Measurements from ENCODE around the gene PLCB1.
"Not testable (repeated sequence)": the region's sequence is repeated elsewhere in the genome, so short reads cannot be mapped to it uniquely, and the experiment has no call there.

PLCB1 gene

DNA sequence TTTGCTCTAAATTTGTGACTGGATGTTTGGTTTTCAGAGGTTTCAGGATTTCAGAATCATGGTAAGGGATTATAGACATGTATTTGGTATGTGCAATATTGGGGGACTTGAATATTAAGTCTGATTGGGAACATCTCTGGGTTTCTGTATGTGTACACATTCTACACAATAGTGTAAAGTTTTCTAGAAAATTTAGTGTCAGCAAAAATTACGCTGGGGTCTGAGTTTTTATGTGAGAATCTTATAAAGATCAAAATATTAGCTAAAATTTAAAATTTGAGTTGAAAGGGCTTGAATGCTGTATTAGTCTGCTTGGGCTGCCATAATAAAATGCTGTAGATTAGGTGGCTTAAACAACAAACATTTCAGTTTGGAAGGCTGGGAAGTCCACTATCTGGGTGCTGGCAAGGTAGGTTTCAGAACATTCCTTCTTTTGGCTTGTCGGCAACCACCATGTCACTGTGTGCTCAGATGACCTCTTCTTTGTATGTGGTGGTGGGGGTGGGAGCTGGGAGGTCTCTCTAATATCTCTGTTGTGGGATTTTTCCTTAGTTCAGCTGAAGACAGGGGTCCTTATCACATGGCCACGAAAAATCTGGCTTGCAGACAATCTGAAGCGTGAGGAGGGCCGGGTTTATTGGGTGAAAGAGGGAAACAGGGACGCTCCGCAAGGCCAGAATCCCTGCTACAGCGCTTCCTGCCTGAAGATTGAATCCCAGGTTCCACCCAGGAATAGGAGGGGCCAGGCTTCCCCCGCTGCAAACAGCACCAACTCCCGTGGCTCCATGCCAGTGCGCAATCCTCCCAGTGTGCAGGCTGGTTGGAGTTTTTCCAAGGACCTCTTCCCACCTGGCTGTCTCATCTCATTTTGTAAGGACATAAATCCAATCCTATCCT lies 299.7 kb downstream of the PLCB1 start:
- in situ Hi-C loops (cut with MboI; ENCODE audit: low sequenced_read_pairs): no loop called here

DNA sequence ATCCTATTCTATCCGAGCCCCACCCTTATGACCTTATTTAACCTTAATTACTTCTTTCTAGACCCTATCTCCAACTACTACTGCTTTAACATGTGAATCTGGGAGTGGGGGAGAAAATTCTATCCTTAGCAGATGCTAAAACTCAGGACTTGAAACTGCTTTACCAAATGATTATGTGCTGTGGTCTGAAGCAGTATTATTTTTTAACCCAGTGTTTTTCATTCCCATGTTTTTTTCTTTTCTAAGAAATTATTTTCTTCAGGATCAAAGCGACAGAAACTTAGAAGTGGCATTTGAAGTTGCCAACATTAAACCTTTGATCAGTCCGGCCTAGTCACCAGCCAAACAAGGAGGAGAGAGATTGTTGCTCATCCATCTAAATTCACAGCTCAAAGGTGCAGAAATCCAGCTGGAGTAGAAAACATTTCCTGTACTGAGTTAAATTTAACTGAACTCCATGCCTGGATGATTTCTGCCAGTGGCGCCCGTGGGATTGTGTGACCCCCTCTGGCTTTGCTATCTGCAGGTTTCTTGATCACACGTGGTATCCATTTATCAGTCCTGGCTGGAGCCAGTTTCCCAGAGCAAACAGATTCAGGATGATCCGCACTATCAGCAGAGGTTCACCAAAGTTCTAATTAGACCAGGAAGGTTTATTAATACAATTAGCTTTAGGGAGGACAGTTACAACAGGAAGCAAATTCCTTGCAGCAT lies 300.5 kb downstream of the PLCB1 start:
- in situ Hi-C loops (cut with MboI; ENCODE audit: low sequenced_read_pairs): no loop called here

- in situ Hi-C loops (cut with MboI; ENCODE audit: low sequenced_read_pairs): no loop called here
Measured at GRCh38 chr20:8433291-8433690, 301.2 kb downstream of the PLCB1 start.

GRCh38 chr20:8434326-8434876 lies 302.3 kb downstream of the PLCB1 start:
- in situ Hi-C loops (cut with MboI; ENCODE audit: low sequenced_read_pairs): no loop called here

DNA sequence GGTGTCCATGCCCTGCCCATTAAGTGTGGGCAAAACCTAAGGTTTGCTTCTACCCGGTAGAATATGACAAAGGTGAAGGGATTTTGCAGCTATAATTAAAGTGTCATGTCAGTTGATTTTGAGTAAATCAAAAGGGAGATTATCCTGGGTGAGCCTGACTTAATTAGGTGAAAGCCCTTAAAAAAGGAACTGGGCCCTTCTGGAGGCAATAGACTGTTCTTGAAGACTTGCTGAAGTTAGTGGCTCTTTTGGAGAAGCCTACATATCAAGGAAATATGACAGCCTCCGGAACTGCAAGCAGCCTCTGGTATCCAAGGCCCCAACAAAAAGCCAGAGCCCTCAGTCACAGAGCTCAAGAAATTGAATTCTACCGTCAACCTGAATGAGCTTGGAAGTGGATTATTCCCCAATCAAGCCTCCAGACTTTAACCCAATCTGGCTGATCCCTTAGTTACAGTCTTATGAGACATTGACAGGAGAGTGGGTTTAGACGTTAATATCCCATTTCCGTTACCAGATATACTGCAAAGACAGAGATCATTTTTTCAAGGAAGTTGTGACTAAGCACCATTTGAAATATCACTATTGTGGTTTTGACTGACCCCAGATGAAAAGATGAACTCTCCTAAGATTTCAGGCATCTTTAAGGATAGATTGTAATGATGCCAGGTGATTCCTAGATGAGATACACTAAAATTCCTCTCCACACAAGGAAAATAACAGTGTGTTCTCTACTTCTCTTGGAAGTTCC lies 303.4 kb downstream of the PLCB1 start:
- in situ Hi-C loops (cut with MboI; ENCODE audit: low sequenced_read_pairs): no loop called here

- in situ Hi-C loops (cut with MboI; ENCODE audit: low sequenced_read_pairs): not testable (repeated sequence)
Measured at GRCh38 chr20:8436938-8437337, 304.9 kb downstream of the PLCB1 start.

DNA sequence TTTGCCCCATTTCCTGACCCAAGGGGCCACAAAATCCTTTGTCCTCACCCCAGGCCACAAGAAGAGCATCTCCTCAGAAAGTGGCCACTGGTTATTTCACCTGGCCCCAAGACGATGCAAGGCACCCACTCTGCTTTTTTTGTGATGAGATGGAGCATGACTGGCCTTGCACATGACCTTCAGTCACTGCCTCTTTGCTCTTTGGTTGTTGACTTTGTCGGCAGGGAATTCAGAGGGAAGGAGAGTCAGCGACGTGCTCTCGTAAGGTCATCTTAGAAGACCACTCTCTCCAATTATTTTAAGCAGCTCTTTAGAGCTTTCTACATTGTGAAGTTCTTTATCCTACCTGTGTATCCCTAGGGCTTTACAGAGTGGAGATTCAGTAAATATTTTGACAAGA lies 306.7 kb downstream of the PLCB1 start:
- in situ Hi-C loops (cut with MboI; ENCODE audit: low sequenced_read_pairs): no loop called here

DNA sequence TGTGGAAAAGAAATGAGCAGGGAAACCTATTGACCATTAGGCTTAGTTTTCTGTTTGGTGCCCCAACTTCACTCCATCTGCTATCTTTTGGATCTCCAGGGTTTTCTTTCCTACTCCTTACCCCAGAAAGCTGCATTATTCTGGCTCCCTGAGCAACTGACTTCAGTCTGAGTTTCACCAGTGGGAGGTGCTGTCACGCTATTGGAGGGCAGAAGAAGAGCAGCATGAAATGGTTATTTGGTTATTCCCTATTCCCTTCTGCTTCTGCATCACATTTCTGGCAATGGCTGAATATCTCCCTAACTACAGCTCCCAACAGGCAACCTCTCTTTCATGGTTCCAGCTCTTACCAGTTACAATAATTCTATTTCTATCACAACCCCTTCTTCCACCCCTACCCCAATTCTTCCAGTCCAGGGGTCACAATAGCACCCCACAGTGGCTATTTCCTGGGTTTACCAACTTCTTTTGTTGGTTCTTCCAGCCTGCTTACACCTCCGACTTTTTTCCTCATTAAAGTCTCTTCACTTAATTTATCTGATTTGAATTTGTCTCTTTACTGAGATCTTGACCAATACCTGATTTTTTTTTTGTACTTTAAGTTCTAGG lies 311.5 kb downstream of the PLCB1 start:
- in situ Hi-C loops (cut with MboI; ENCODE audit: low sequenced_read_pairs): no loop called here

- in situ Hi-C loops (cut with MboI; ENCODE audit: low sequenced_read_pairs): no loop called here
Measured at GRCh38 chr20:8447262-8448120, 315.4 kb downstream of the PLCB1 start.

GRCh38 chr20:8449123-8449522 lies 317.1 kb downstream of the PLCB1 start:
- in situ Hi-C loops (cut with MboI; ENCODE audit: low sequenced_read_pairs): no loop called here

DNA sequence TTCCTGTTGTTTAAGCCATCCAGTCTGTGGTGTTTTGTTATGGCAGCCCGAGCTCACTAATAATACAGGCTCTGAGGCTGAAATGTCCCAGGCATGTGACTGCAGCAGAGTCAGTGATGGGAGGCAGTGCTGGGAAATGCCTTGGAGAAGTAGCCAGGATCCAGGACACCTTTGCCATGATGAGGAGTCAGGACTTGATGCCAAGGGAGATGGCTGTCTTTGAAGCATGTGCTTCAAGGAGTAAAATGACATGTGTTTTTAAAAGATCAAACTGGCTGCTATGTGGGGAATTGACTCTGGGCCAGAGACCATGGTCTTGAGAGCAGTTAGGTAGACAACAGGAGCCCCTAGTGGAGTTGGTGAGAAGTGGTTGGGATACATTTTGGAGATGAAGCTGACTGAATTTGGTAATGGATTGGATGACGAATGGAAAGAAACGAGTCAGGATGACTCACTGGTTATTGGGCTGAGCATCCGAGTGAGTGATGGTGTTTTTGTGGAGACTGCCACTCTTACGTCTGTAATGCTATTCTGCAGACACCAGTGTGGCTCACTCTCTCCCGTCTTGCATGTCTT lies 322.2 kb downstream of the PLCB1 start:
- in situ Hi-C loops (cut with MboI; ENCODE audit: low sequenced_read_pairs): no loop called here

GRCh38 chr20:8456765-8457164 lies 324.7 kb downstream of the PLCB1 start:
- in situ Hi-C loops (cut with MboI; ENCODE audit: low sequenced_read_pairs): no loop called here

GRCh38 chr20:8457978-8458377 lies 325.9 kb downstream of the PLCB1 start:
- in situ Hi-C loops (cut with MboI; ENCODE audit: low sequenced_read_pairs): no loop called here

GRCh38 chr20:8461186-8461585 lies 329.1 kb downstream of the PLCB1 start:
- in situ Hi-C loops (cut with MboI; ENCODE audit: low sequenced_read_pairs): no loop called here

DNA sequence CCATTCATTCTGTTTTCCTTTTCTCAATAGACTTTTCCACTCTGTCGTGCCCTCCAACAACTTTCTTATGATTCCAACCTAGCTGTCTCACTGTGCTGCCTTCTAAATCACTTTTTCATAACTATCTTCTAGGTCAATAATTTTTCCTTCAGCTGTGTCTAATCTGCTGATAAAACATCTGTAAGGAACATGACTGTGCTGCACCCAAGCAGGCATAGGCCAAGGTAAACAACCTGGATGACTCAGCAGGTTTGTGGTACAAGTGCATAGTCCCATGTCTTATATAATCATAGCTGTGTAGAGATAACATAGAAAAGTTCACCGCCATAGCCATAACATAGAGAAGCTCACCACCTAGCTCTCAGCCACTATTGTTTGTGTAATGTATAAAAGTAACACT lies 332.3 kb downstream of the PLCB1 start:
- in situ Hi-C loops (cut with MboI; ENCODE audit: low sequenced_read_pairs): no loop called here

- in situ Hi-C loops (cut with MboI; ENCODE audit: low sequenced_read_pairs): not testable (repeated sequence)
Measured at GRCh38 chr20:8466781-8467180, 334.7 kb downstream of the PLCB1 start.

GRCh38 chr20:8470156-8470555 lies 338.1 kb downstream of the PLCB1 start:
- in situ Hi-C loops (cut with MboI; ENCODE audit: low sequenced_read_pairs): no loop called here

DNA sequence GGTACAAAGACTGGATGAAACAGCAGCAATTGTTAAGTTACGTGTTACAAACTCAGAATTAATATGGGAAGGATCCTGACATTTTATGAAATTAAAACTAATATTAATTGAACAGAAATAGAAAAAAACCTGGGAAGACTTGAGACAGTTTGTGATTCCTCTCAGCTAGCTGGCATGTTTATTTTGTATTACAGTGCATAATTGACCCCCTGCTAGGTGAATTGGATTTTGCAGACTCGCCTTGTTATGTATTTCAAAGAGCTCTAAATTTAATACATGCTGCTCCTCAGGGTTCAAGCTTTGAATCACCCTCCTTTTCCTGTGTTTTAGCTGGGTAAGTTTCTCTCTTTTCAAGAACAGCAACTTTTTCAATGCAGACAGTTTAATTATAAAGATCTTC lies 339.4 kb downstream of the PLCB1 start:
- in situ Hi-C loops (cut with MboI; ENCODE audit: low sequenced_read_pairs): no loop called here

DNA sequence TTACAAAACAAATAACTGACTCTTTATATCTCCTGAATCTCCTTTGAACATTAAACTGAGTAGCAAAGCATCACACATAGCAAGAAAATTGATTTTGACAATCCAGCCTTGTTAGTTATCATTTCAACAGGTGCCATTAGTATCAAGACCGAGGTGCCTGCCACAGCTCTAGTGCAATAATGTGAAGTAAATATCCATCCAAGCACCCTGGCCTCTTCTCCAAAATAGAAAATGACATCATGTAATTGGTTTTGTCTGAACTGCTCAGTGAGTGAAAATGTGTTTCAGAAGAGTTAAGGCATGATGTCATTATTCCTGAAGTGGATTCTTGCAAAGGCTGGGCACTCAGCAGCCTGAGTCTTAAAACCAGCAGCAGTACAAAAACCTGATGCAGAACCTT lies 341.4 kb downstream of the PLCB1 start:
- in situ Hi-C loops (cut with MboI; ENCODE audit: low sequenced_read_pairs): no loop called here
